Hypothalamus (tissue), 51 donors: ENCODE measurements around the gene SCG2.
A peak's percentile ranks its signal among the peaks of the same experiment; 100 is the strongest.

Experiments used
- DNase-seq, 51 donors: peaks; one replicate each; lab custom pipeline; 2025; lab: John Stamatoyannopoulos, UW

The SCG2 gene

GRCh38 chr2:223585666-223586065, 16.5 kb downstream of the SCG2 start:
- DNase-seq: peak in 5 of 51 donors; percentile 1 to 44 (median 8)

GRCh38 chr2:223582001-223582400, 20.2 kb downstream of the SCG2 start:
- DNase-seq: no peak

- peak in 10 of 51 donors; percentile 2 to 40 (median 14) for DNase-seq
Observed at GRCh38 chr2:223580951-223581350, 21.2 kb downstream of the SCG2 start.

GRCh38 chr2:223578846-223579245, 23.3 kb downstream of the SCG2 start:
- DNase-seq: no peak

- no peak for DNase-seq
Observed at GRCh38 chr2:223576873-223577272, 25.3 kb downstream of the SCG2 start.

- DNase-seq: no peak
Observed at GRCh38 chr2:223570784-223571183, 31.4 kb downstream of the SCG2 start.

GRCh38 chr2:223566396-223566795, 35.8 kb downstream of the SCG2 start:
- no peak for DNase-seq

GRCh38 chr2:223563462-223563861, 38.7 kb downstream of the SCG2 start:
- DNase-seq: no peak

GRCh38 chr2:223562078-223562477, 40.1 kb downstream of the SCG2 start:
- DNase-seq: no peak

GRCh38 chr2:223560749-223561435, 41.3 kb downstream of the SCG2 start:
- no peak for DNase-seq

- no peak for DNase-seq
Observed at GRCh38 chr2:223558970-223559369, 43.2 kb downstream of the SCG2 start.

- no peak for DNase-seq
Observed at GRCh38 chr2:223554923-223555322, 47.2 kb downstream of the SCG2 start.

- peak in 6 of 51 donors; percentile 3 to 44 (median 4) for DNase-seq
Observed at GRCh38 chr2:223549215-223549614, 52.9 kb downstream of the SCG2 start.

- no peak for DNase-seq
Observed at GRCh38 chr2:223548194-223548593, 54.0 kb downstream of the SCG2 start.
